ENCODE measurements around the gene RGS14.

Gene RGS14

GRCh38 chr5:177354256-177354655 is 3.5 kb upstream of the RGS14 start:
- Histone ChIP-seq H3K4me3 (ENCODE audit: low read length, poor library complexity, severe bottlenecking) (no peak overlapping the region), H3K4me1 (ENCODE audit: insufficient read depth, low read length, poor library complexity, severe bottlenecking) (peaks cover 46% of the 10 kb centered on the region), H3K9me3 (ENCODE audit: insufficient read depth, low read depth, low read length) (no peaks in the 10 kb centered on the region), H4K20me1 (ENCODE audit: insufficient read depth, low read length, poor library complexity, severe bottlenecking) (peaks cover 4% of the 10 kb centered on the region), H3K4me2 (ENCODE audit: low read depth, low read length, poor library complexity, severe bottlenecking) (no peak overlapping the region), H3K9me2 (replicated peaks; ENCODE audit: low read depth, low read length) (no peaks in the 10 kb centered on the region), H3K27me3 (ENCODE audit: insufficient read depth, low read length, poor library complexity, severe bottlenecking) (no peaks in the 10 kb centered on the region), H3K79me2 (ENCODE audit: insufficient read depth, low read length) (peaks cover 33% of the 10 kb centered on the region), H3K36me3 (ENCODE audit: insufficient read depth, low read length) (no peaks in the 10 kb centered on the region), H3F3A (ENCODE audit: low read depth) (no peaks in the 10 kb centered on the region), H3K9ac (ENCODE audit: low read depth, low read length, poor library complexity, severe bottlenecking) (no peak overlapping the region), H2AFZ (ENCODE audit: low read length) (no peak overlapping the region)
- TF ChIP-seq, protein P1, sequence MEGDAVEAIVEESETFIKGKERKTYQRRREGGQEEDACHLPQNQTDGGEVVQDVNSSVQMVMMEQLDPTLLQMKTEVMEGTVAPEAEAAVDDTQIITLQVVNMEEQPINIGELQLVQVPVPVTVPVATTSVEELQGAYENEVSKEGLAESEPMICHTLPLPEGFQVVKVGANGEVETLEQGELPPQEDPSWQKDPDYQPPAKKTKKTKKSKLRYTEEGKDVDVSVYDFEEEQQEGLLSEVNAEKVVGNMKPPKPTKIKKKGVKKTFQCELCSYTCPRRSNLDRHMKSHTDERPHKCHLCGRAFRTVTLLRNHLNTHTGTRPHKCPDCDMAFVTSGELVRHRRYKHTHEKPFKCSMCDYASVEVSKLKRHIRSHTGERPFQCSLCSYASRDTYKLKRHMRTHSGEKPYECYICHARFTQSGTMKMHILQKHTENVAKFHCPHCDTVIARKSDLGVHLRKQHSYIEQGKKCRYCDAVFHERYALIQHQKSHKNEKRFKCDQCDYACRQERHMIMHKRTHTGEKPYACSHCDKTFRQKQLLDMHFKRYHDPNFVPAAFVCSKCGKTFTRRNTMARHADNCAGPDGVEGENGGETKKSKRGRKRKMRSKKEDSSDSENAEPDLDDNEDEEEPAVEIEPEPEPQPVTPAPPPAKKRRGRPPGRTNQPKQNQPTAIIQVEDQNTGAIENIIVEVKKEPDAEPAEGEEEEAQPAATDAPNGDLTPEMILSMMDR (conservative IDR thresholded peaks at IDR 0.05; ENCODE audit: low read length): no peak
- no peak for TF ChIP-seq EZH2phosphoT487 (IDR thresholded peaks at IDR 0.05; ENCODE audit: borderline replicate concordance)

- H3K4me2 ChIP-seq (ENCODE audit: low read depth, low read length, poor library complexity, severe bottlenecking): no peak overlapping the region
- peaks cover 43% of the 10 kb centered on the region for H3K4me1 ChIP-seq (ENCODE audit: insufficient read depth, low read length, poor library complexity, severe bottlenecking)
Measured at GRCh38 chr5:177354711-177355110, 3.0 kb upstream of the RGS14 start.

GRCh38 chr5:177355162-177355867 is 2.4 kb upstream of the RGS14 start:
- H3K4me1 ChIP-seq (ENCODE audit: insufficient read depth, low read length, poor library complexity, severe bottlenecking): peaks cover 38% of the 10 kb centered on the region
- TF ChIP-seq, protein P1 (conservative IDR thresholded peaks at IDR 0.05; ENCODE audit: low read length): no peak
- TF ChIP-seq EZH2phosphoT487 (IDR thresholded peaks at IDR 0.05; ENCODE audit: borderline replicate concordance): no peak
- H3F3A ChIP-seq (ENCODE audit: low read depth): no peaks in the 10 kb centered on the region
- H3K4me2 ChIP-seq (ENCODE audit: low read depth, low read length, poor library complexity, severe bottlenecking): no peak overlapping the region
- no peaks in the 10 kb centered on the region for H3K27me3 ChIP-seq (ENCODE audit: insufficient read depth, low read length, poor library complexity, severe bottlenecking)
- 0 out of 2 replicates have a peak overlapping the region, but pooled peaks have one; percentile 1 for H2AFZ ChIP-seq (ENCODE audit: low read length)
- H4K20me1 ChIP-seq (ENCODE audit: insufficient read depth, low read length, poor library complexity, severe bottlenecking): no peaks in the 10 kb centered on the region
- H3K9ac ChIP-seq (ENCODE audit: low read depth, low read length, poor library complexity, severe bottlenecking): no peak overlapping the region
- H3K79me2 ChIP-seq (ENCODE audit: insufficient read depth, low read length): peaks cover 33% of the 10 kb centered on the region
- no peak overlapping the region for H3K4me3 ChIP-seq (ENCODE audit: low read length, poor library complexity, severe bottlenecking)
- no peaks in the 10 kb centered on the region for H3K9me2 ChIP-seq (replicated peaks; ENCODE audit: low read depth, low read length)
- no peaks in the 10 kb centered on the region for H3K9me3 ChIP-seq (ENCODE audit: insufficient read depth, low read depth, low read length)
- H3K36me3 ChIP-seq (ENCODE audit: insufficient read depth, low read length): no peaks in the 10 kb centered on the region

More at GRCh38 chr5:177354711-177355110, 3.0 kb upstream of the RGS14 start:
- H3K9me2 ChIP-seq (replicated peaks; ENCODE audit: low read depth, low read length): no peaks in the 10 kb centered on the region
- peaks cover 33% of the 10 kb centered on the region for H3K79me2 ChIP-seq (ENCODE audit: insufficient read depth, low read length)
- no peaks in the 10 kb centered on the region for H3F3A ChIP-seq (ENCODE audit: low read depth)
- peaks cover 4% of the 10 kb centered on the region for H4K20me1 ChIP-seq (ENCODE audit: insufficient read depth, low read length, poor library complexity, severe bottlenecking)
- H3K27me3 ChIP-seq (ENCODE audit: insufficient read depth, low read length, poor library complexity, severe bottlenecking): no peaks in the 10 kb centered on the region
- TF ChIP-seq, protein P1 (conservative IDR thresholded peaks at IDR 0.05; ENCODE audit: low read length): no peak
- TF ChIP-seq EZH2phosphoT487 (IDR thresholded peaks at IDR 0.05; ENCODE audit: borderline replicate concordance): no peak
- no peaks in the 10 kb centered on the region for H3K9me3 ChIP-seq (ENCODE audit: insufficient read depth, low read depth, low read length)
- H3K36me3 ChIP-seq (ENCODE audit: insufficient read depth, low read length): no peaks in the 10 kb centered on the region
- H3K4me3 ChIP-seq (ENCODE audit: low read length, poor library complexity, severe bottlenecking): no peak overlapping the region
- no peak overlapping the region for H2AFZ ChIP-seq (ENCODE audit: low read length)
- no peak overlapping the region for H3K9ac ChIP-seq (ENCODE audit: low read depth, low read length, poor library complexity, severe bottlenecking)
